ENCODE measurements around the gene PLA2G4D.
A peak's percentile ranks its signal among the peaks of the same experiment; 100 is the strongest.

PLA2G4D gene

DNA sequence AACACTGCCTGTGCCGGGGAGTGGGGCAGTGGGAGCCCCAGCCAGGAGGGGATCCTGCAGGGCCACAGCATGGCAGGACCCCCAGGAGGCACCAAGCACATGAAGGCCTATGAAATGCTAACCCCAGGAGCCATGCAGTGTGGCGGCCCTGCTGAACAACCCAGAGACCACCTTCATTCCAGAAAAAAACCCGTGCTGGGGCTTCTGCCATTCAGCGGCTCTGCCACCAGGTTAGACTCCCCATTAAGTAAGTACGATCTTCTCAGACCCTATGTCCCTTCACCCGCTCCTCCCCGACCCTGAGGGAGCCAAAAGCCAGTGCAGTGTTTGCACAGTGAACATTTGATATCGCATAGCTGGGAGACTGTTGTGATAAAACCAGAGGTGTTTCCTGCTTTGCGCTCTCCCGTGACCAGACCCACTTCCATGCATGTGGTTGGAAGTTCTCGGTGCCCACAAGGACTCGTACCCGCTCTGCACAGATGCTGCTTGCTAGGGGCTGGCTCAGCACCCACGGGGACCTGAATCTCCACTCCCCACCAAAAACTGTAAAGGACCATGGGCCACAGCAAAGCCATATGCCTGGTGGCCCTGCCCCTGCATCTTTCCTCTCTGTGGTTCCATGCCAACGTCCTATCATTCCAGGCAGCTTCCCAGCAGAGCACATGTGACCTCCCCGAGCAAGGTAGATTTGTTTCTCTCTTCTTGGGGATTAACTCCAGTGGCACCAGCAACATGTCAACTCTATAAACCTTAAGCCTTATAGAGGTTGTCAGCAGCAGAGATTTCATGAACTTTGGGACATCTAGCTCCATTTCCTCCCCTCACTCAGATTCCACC is 5.3 kb downstream of the PLA2G4D start:
- DNase-seq: no peak

- no peak for DNase-seq
Measured at GRCh38 chr15:42087926-42088800, 6.2 kb downstream of the PLA2G4D start.

DNA sequence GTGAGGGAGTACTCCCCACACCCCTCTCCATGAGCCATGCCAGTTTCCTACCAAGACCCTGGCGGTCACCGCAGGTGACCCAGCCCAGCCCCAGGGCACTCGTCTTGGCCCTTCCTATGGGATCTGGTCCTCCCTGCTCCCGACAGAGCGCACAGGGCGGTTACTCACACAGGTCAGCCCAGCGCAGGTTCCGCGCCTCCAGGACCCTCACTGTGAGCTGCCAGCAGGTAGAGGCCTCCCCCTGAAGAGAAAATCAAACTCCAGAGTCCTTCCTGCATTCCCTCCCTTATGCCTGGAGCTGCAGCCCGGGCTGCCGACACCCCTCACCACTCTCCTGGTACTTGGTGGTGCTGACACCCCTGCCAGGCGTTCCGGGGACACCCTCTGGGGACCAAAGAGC is 6.9 kb downstream of the PLA2G4D start:
- no peak for DNase-seq

GRCh38 chr15:42085721-42086120 is 8.6 kb downstream of the PLA2G4D start:
- DNase-seq: no peak

- peak; percentile 37 for DNase-seq
Measured at GRCh38 chr15:42085236-42085605, 9.1 kb downstream of the PLA2G4D start.

- peak; percentile 81 for DNase-seq
Measured at GRCh38 chr15:42084465-42085235, 9.7 kb downstream of the PLA2G4D start.

DNA sequence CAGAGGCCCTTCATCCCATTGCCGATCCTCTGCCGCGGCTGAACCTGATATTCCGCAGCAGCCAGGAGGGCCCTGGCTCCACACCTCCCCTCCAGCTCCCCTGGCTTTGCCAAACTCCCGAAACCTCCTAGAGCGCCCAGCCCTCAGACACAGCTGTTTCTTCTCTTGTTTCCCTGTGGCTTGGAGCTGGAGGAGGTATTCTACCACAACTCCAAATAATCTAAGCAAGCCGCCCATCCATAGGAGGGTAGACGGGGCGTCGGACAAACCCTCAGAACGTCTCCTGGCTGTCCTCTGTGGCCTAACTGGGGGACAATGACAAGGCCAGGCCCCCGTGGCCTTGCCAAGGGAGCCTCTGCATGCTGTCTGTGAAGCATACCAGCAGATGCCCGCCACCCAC is 10.4 kb downstream of the PLA2G4D start:
- DNase-seq: no peak

- DNase-seq: peak; percentile 54
Measured at GRCh38 chr15:42083605-42083908, 10.8 kb downstream of the PLA2G4D start.

DNA sequence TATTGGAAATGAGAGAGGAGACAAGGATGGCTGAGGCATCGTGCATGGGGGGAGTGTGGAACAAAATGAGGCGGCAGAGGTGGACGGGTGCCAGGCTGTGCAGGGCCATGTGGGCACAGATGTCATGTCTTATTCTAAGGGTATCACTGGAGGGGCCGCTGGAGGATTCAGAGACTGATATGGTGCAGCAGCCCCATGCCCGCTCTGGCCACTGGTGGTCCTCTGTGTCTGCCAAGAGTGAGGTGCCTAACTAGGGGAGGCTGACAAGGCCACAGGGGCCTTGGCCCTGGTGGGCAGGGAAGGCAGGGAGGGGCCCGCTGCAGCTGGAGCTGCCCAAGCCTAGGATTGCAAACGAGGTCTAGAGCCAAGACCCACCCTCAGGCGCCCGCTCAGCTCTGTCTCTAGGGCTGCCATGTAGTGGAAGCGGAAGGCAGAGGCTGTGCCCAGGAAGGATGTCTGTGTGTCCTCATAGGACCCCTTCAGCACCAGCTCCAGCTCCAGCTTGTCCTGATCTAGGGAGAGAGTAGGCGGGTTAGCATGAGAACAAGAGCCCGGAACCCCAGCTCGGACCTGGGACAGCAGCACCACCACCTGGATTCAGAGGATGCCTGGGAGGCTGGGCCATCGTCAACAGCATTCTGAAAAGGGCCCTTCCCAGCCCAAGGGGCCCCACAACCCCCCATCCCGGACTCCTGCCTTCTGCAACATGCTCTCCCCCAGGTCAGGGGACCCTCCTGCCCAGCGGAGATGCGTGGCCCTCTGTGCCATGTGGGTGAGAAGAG is 11.3 kb downstream of the PLA2G4D start:
- no peak for DNase-seq

DNA sequence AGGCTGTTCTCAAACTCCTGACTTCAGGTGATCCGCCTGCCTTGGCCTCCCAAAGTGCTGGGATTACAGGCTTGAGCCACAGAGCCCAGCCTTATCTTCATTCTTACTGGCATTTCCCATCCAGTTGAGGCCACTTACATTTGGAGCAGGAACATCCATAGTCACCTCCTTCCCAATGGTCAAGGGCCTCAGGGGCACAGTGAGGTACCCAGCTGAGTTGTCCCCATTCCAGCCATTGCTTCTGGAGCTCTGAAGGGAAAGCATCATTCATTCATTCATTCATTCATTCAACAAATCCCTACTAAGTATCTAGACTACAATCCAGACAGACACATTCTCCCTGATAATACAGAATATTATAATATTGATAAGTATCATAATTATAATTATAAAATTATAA is 12.2 kb downstream of the PLA2G4D start:
- no peak for DNase-seq

DNA sequence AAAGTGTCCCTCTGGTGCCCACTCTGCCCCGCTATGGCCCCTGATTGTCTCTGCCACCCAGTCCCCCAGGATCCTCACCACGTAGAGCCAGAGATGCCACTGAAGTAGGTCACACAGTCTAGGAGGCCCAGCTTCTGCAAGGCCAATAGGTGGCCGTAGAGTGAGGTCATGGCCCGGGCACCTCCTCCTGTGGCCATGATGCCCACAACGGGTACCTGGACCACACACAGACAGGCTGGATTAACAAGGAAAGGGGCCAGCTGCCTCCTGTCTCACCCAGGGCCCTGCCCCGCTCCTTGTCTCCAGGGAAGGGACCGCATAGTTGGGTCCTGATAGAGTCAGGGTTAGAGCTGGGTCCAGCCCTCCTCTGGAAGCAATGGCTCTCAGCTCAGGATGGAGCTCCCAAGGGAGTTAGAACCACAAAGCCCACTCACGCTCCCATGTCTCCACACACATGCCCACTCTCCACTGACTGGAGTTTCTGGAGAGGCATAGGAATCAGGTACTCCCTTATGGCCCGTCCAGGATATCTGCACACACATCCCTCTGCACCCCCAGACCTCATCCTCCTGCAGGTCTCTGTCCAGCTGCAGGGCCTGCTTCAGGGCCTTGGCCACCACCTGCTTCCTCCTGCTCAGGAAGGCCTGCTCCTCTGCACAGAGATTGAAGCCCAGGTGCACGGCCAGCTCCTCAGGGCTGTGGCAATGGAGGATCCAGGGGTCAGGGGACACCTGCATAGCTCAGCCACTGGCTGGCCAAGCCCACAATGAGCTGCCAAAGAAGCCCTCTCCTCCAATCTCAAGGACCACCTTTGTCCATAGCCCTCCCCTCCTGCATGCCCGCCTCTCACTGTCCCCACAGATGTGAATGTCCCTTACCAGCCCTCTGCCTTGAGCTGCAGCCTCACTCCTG is 13.2 kb downstream of the PLA2G4D start:
- DNase-seq: no peak

DNA sequence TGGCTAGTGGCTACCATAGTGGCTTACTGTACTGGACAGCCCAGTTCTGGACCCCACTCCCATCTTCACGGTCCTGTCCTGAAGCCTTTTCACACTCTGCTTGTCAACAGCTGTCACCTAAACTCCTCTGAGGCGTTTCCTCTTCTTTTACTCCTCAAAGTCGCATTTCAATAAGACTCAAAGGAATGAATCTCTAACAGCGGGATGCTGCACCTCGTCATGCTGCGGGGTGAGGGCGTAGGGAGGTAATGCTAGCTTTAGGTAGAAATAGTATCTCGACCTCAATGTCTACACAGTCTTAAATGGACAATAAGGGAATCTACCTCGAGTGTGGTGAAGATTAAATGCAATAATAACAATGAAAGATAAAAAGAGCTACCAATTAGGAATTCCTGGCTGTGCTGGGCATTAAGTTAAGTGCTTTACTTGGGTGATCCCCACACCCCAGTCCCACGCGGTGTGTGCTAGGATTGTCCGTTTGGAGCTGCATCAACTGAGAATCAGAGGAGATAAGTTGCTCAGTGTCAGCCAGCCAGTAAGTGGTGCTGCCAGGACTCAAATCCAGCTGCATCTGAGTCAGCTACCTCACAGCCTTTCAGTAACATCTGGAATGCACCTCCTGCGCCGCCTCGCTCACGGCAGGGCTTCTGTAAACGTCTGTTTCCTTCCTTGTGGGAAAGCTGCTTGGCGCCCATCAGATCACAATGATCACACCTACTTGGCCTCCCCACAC is 14.0 kb downstream of the PLA2G4D start:
- no peak for DNase-seq

DNA sequence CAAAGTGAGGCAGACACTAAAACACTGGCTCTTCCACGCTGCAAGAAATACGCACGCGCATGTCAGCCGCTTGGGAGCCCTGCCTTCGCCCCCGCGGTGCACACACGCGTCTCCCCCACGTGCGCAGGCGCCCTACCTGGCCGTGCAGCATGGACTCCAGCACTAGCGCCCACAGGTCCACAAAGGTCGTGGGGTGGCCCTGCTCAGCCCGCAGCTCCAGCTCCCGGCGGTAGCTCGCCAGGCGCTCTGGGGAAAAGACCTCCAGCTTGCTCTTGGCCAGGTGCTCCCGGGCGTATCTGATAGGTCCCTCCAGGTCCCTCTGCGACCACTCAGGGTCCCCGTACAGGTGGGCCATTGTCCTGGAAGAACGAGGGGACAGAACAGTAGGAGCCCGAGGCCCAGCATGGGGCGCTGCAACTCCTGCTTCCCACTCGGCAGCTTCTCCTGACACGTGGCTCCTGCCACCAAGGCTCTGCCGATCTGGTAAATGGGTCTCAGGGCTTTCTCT is 14.9 kb downstream of the PLA2G4D start:
- peak; percentile 55 for DNase-seq

DNA sequence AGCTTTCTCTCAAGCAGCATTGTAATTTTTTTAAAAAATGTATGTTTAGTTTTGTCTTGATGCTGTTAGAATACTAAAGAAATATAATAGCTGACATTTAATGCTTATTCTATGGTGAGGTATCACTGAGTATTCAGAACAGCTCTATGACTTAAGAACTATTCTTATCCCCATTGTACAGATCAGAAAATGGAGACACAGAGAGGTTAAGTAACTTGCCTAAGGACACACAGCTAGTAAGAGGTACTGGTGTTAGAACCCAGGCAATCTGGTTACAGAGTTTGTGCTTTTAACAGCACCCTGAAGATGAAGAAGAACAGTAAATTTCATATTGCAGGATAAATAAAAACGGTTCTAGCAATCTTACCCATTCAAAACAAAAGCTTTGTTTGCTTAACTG is 15.5 kb downstream of the PLA2G4D start:
- DNase-seq: no peak

GRCh38 chr15:42077689-42078088 is 16.7 kb downstream of the PLA2G4D start:
- no peak for DNase-seq

DNA sequence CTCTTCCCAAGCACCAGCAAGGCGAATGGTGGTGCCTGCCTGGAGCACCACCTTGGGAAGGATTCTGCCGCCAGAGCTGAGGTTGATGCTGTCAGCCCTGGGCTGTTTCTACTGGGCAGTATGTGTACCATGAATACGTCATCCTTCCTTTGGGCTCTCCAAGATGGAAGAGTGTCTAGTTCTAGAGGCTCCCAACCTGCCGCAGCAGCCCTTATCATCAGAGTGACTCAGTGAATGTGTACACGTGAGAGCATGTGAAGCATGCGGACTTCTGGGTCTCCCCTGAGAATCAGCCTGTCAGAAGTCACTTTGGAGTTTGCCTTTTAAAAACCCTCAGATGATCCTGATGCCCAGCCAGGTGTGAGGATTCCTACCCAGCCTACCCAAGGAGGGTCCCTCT is 20.9 kb downstream of the PLA2G4D start:
- no peak for DNase-seq

DNA sequence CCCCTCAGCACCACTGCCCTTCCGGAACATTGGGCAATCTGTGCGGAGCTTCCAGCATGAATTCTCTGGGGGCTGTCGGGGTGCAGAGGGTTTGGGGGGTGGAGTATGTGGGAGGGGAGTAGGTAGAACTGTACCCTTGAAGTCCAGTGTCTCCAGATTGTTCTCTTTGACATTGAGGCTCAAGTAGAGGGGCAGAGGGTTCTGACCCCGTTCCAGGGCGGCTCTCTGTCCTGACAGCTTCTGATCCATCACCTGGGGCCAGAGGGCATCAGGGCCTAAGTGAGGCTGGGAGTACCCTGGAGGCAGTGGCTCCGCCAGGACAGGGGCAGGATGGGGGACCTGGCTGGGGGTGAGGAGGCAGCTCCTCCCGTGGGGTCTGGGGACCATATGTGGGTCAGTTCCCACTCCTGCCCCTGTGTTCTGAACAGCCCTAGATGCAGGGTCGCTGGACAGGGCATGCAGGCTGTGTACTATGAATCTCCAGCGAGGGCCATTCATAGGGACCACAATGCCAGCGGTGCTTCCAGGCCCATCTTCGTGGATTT is 22.1 kb downstream of the PLA2G4D start:
- DNase-seq: peak; percentile 45

- DNase-seq: no peak
Measured at GRCh38 chr15:42071717-42072116, 22.6 kb downstream of the PLA2G4D start.

DNA sequence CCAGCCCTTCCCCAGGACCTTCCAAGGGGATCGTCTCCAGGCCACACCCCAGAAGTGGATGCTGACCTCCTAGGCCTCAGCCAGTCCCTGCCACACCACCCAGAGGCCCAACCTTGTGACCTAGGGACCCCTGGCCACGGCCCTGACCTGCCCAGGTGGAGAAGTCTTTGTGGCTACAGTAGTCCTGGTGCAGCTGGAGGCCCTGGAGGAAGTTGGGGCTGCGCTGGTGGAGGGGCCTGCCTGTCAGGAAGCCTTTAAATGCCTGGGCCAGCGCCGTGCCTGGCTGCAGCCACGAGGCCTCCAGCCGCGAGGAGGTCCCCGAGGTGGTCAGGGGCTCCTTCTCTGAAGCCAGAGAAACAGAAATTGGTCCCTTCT is 23.4 kb downstream of the PLA2G4D start:
- DNase-seq: no peak

GRCh38 chr15:42070279-42070975 is 23.9 kb downstream of the PLA2G4D start:
- DNase-seq: no peak

All from activated effector memory CD4-positive, alpha-beta T cell treated with anti-CD3 and anti-CD28 coated beads, Interleukin-2, amount 50 U/mL, for 16 hours (primary cell).